GM19023 (cell line): ENCODE data around the gene PTPN21.
A peak's percentile ranks its signal among the peaks of the same experiment; 100 is the strongest.

Experiments used
- ATAC-seq: cut with Tn5 transposase; IDR thresholded peaks from one replicate; pipeline ENCODE4 v1.9.1; 2021; ENCODE audit warnings: mild to moderate bottlenecking, moderate library complexity; ENCODE audit not compliant: unreplicated experiment

The PTPN21 gene

GRCh38 chr14:88554457-88555286 lies at the start of gene PTPN21:
TSS of gene PTPN21 (minus strand) at chr14:88555007. CDS start at chr14:88550417, 4,590 bp downstream.
- peak; percentile 45 for ATAC-seq

- ATAC-seq, result no peak
Measured at GRCh38 chr14:88604212-88604611, 49.4 kb upstream of the PTPN21 start.

GRCh38 chr14:88599761-88600439 lies 45.1 kb upstream of the PTPN21 start:
- ATAC-seq, result peak; percentile 92

GRCh38 chr14:88599326-88599725 lies 44.5 kb upstream of the PTPN21 start:
- peak; percentile 38 for ATAC-seq

- no peak for ATAC-seq
Measured at GRCh38 chr14:88598097-88598675, 43.4 kb upstream of the PTPN21 start.

- ATAC-seq, result no peak
Measured at GRCh38 chr14:88597601-88598000, 42.8 kb upstream of the PTPN21 start.

GRCh38 chr14:88597038-88597437 lies 42.2 kb upstream of the PTPN21 start:
- ATAC-seq, result no peak

GRCh38 chr14:88592031-88592430 lies 37.2 kb upstream of the PTPN21 start:
- no peak for ATAC-seq

GRCh38 chr14:88590173-88590572 lies 35.4 kb upstream of the PTPN21 start:
- no peak for ATAC-seq

- ATAC-seq, result no peak
Measured at GRCh38 chr14:88588081-88588480, 33.3 kb upstream of the PTPN21 start.

GRCh38 chr14:88584451-88584850 lies 29.6 kb upstream of the PTPN21 start:
- no peak for ATAC-seq

- no peak for ATAC-seq
Measured at GRCh38 chr14:88576222-88576621, 21.4 kb upstream of the PTPN21 start.

- no peak for ATAC-seq
Measured at GRCh38 chr14:88572117-88572516, 17.3 kb upstream of the PTPN21 start.

- ATAC-seq, result no peak
Measured at GRCh38 chr14:88568196-88568595, 13.4 kb upstream of the PTPN21 start.

- ATAC-seq, result no peak
Measured at GRCh38 chr14:88565427-88565826, 10.6 kb upstream of the PTPN21 start.

- ATAC-seq, result no peak
Measured at GRCh38 chr14:88563845-88564244, 9.0 kb upstream of the PTPN21 start.

GRCh38 chr14:88562831-88563686 lies 8.3 kb upstream of the PTPN21 start, which contains the start of gene ZC3H14:
TSS of gene ZC3H14 (plus strand) at chr14:88563037. CDS start at chr14:88563134, 97 bp downstream.
- ATAC-seq, result peak; percentile 96

GRCh38 chr14:88562532-88562830 lies 7.7 kb upstream of the PTPN21 start:
- ATAC-seq, result no peak

- no peak for ATAC-seq
Measured at GRCh38 chr14:88559852-88560251, 5.0 kb upstream of the PTPN21 start.

- no peak for ATAC-seq
Measured at GRCh38 chr14:88556581-88556980, 1.8 kb upstream of the PTPN21 start.

GRCh38 chr14:88553886-88554456 lies 836 bp downstream of the PTPN21 start:
- ATAC-seq, result no peak
